GM13976 (cell line): ENCODE data around the gene MYOT.

Source experiments
- DNase-seq: peaks from one replicate; pipeline ENCODE4 v3.0.0; 2012; ENCODE audit warnings: low spot score
- in situ Hi-C: fragments of 300-500 bp; cut with MboI; formaldehyde crosslinking; loops from one replicate; pipeline ENCODE4 v1.12.0; 2022; ENCODE audit warnings: low sequenced_read_pairs, mixed read lengths, inconsistent platforms; ENCODE audit not compliant: unreplicated experiment
- TF ChIP-seq, protein P1 (sequence below): IDR thresholded peaks from 2 replicates; pipeline ENCODE4 v1.5.1; 2012; ENCODE audit warnings: borderline replicate concordance, mild to moderate bottlenecking; ENCODE audit not compliant: insufficient read depth; ENCODE audit errors: extremely low read depth, missing control alignments, control extremely low read depth

The MYOT gene

GRCh38 chr5:137867664-137868063 lies at the start of gene MYOT:
Gene MYOT, plus strand, starts transcription at chr5:137867860. Its CDS starts 2,792 bp downstream, at chr5:137870652.
- in situ Hi-C loops, result no loop called here
- no peak for DNase-seq
- TF ChIP-seq, protein P1, sequence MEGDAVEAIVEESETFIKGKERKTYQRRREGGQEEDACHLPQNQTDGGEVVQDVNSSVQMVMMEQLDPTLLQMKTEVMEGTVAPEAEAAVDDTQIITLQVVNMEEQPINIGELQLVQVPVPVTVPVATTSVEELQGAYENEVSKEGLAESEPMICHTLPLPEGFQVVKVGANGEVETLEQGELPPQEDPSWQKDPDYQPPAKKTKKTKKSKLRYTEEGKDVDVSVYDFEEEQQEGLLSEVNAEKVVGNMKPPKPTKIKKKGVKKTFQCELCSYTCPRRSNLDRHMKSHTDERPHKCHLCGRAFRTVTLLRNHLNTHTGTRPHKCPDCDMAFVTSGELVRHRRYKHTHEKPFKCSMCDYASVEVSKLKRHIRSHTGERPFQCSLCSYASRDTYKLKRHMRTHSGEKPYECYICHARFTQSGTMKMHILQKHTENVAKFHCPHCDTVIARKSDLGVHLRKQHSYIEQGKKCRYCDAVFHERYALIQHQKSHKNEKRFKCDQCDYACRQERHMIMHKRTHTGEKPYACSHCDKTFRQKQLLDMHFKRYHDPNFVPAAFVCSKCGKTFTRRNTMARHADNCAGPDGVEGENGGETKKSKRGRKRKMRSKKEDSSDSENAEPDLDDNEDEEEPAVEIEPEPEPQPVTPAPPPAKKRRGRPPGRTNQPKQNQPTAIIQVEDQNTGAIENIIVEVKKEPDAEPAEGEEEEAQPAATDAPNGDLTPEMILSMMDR, result no peak

DNA sequence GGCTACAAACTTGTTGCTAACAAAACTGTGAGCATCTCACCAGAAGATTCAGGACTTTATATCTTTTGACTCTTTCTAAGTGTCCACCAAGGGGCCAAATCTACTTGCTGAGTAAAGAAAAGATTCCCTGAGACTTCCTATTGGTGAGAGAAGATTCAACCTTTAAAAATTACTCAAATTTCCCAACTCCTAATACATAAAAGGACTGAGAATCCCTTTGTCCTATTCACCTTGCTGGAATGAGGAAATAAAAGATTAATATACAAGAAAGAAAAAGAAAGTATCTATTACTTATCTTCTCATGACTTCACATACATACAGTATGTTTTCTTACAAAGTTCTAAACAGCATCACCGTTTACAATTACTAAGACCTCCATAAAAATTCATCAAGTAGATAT lies 47.9 kb upstream of the MYOT start:
- DNase-seq, result no peak
- TF ChIP-seq, protein P1, result no peak
- in situ Hi-C loops, result no loop called here

DNA sequence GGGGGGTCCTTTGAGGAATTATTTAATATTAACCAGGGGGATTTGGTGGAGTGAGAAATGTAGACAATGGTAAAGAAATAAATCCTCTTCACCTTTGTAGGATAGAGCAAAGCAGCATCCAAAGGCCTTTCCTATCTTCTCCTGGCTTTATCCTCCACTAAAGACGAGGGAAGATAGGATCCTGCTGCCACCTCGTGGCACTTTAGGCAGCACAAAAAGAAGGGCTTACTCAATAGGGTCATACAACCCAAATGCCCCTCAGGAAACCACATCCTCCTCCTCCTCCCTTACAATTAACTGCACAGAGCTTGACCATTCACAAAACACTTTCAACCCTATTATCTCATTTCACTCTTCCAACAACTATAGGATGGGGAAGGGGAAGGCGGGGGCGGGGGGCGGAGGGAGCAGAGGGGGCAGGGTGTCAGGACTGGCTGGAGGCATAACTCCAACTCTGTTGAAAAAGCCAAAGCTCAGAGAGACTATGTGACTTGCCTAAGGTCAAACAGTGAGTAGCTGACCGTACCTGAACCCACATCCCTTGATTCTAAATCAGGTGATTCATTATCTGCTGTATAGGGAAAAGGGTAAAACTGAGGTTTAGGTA lies 45.4 kb upstream of the MYOT start:
- TF ChIP-seq, protein P1, result no peak
- in situ Hi-C loops, result no loop called here
- DNase-seq, result peak; percentile 66

GRCh38 chr5:137822984-137823383 lies 44.7 kb upstream of the MYOT start:
- DNase-seq, result no peak
- in situ Hi-C loops, result no loop called here
- TF ChIP-seq, protein P1, result no peak

DNA sequence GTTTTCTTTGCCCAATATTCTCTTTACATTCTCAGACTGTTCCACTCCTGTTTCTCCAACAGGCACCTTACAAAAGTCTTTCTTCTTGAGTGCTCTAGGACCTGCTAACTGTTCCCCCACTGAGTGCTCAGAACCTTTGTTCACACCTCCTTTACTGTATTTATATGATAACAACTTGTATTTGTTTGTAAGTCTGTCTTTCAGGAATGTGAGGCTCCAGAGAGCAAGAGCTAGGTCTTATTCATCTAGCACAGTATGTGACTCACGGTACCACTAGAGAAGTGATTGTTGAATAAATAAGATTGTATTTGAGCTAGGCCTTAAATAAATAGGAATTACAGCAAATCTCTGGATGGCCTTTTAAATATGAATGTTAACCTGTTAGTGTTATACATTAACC lies 42.5 kb upstream of the MYOT start:
- TF ChIP-seq, protein P1, result no peak
- in situ Hi-C loops, result no loop called here
- DNase-seq, result no peak

GRCh38 chr5:137826067-137826466 lies 41.6 kb upstream of the MYOT start:
- in situ Hi-C loops, result no loop called here
- TF ChIP-seq, protein P1, result no peak
- no peak for DNase-seq

DNA sequence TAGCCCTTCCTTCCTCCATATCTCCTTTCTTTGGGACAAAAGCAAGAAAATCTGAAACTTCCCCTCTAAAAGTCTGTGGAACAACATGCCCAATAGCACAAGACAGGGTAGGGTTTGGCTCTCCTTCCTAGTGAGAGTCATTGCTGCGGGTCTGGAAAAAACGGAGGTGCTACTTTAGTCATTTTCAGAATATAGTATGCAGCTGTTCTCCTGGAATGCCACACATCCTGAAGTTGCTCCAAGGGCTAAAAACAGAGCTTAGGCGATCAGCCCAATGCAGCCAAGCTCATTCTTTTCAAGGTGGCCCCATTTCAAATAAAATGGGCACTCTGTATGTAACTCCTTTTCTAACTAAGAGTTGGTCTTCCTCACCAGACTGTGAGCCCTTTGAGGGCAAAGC lies 39.5 kb upstream of the MYOT start:
- TF ChIP-seq, protein P1, result no peak
- in situ Hi-C loops, result no loop called here
- DNase-seq, result no peak
